UCSD-AML1 (cell line): ENCODE measurements around the gene DHRS7C.

Experiments
- DNase-seq: peaks from one replicate; lab custom pipeline; 2025; ENCODE audit not compliant: unreplicated experiment; lab: John Stamatoyannopoulos, UW

Gene DHRS7C

GRCh38 chr17:9790889-9791876 is at the start of gene DHRS7C:
DHRS7C (minus strand) TSS chr17:9791592; CDS start chr17:9791284, 308 bp downstream.
- no peak for DNase-seq

- DNase-seq: no peak
Observed at GRCh38 chr17:9839433-9839832, 48.0 kb upstream of the DHRS7C start.

- DNase-seq: no peak
Observed at GRCh38 chr17:9837551-9838471, 46.4 kb upstream of the DHRS7C start.

GRCh38 chr17:9833922-9834321 is 42.5 kb upstream of the DHRS7C start:
- no peak for DNase-seq

- no peak for DNase-seq
Observed at GRCh38 chr17:9830711-9831110, 39.3 kb upstream of the DHRS7C start.

GRCh38 chr17:9829343-9829742 is 38.0 kb upstream of the DHRS7C start:
- DNase-seq: no peak

GRCh38 chr17:9828296-9829295 is 37.2 kb upstream of the DHRS7C start:
- no peak for DNase-seq

GRCh38 chr17:9825641-9826150 is 34.3 kb upstream of the DHRS7C start, which contains the start of gene GLP2R:
GLP2R (plus strand) TSS chr17:9825924; CDS start chr17:9826064, 140 bp downstream.
- DNase-seq: no peak

- DNase-seq: no peak
Observed at GRCh38 chr17:9824797-9825338, 33.5 kb upstream of the DHRS7C start.

- no peak for DNase-seq
Observed at GRCh38 chr17:9824094-9824493, 32.7 kb upstream of the DHRS7C start.

- DNase-seq: no peak
Observed at GRCh38 chr17:9821921-9822320, 30.5 kb upstream of the DHRS7C start, which contains the start of gene GSG1L2. GSG1L2 (minus strand) TSS chr17:9822079; CDS start chr17:9822071, 8 bp downstream.

- DNase-seq: no peak
Observed at GRCh38 chr17:9820448-9820847, 29.1 kb upstream of the DHRS7C start.

- no peak for DNase-seq
Observed at GRCh38 chr17:9818760-9819159, 27.4 kb upstream of the DHRS7C start.

- no peak for DNase-seq
Observed at GRCh38 chr17:9817086-9817485, 25.7 kb upstream of the DHRS7C start.

GRCh38 chr17:9816472-9816871 is 25.1 kb upstream of the DHRS7C start:
- DNase-seq: no peak

GRCh38 chr17:9814337-9814945 is 23.0 kb upstream of the DHRS7C start:
- no peak for DNase-seq

- DNase-seq: no peak
Observed at GRCh38 chr17:9813166-9813565, 21.8 kb upstream of the DHRS7C start.

GRCh38 chr17:9811537-9811936 is 20.1 kb upstream of the DHRS7C start:
- DNase-seq: no peak

GRCh38 chr17:9811086-9811485 is 19.7 kb upstream of the DHRS7C start:
- no peak for DNase-seq
